Endothelial cell of umbilical vein (primary cell): ENCODE results near the gene DGKI. TPM values are rescaled to one million over a fixed set of nuclear protein-coding genes. Genes with fewer than 3 reads are reported as not detected.

ENCODE experiments used
- BruUV-seq: library from RNA; stranded (reverse); fragments of 400-500 nt; replicated peaks from 2 replicates; lab custom pipeline; 2021; lab: Mats Ljungman, UMichigan
- CTCF ChIA-PET: fragments of 300-600, 350-600 bp; sonication (Branson Sonifier 250); formaldehyde crosslinking; loops from one replicate; lab custom pipeline; 2021; ENCODE audit warnings: antibody characterized with exemption, inconsistent platforms; lab: Charles Lee
- POLR2A ChIA-PET: fragments of 300-600, 350-600 bp; sonication (Branson Sonifier 250); formaldehyde crosslinking; loops from one replicate; lab custom pipeline; 2021; ENCODE audit warnings: antibody characterized with exemption, inconsistent platforms; lab: Charles Lee
- DNase-seq: peaks from one replicate; pipeline ENCODE4 v3.0.0-alpha.2; 2011; ENCODE audit warnings: low read depth, low spot score
- FAIRE-seq: peaks from 2 replicates; lab custom pipeline; 2011; peaks lifted over from hg19 to GRCh38; lab: Jason Lieb, UNC
- H2AFZ ChIP-seq: 2 replicates; pipeline ENCODE4 v1.6.0; 2012; ENCODE audit warnings: low read depth, low read length, control low read depth, inconsistent platforms
- H3K27ac ChIP-seq: 2 replicates; pipeline ENCODE4 v1.5.1; 2011; ENCODE audit warnings: low read depth, mild to moderate bottlenecking, control low read depth, low read length, moderate library complexity; ENCODE audit not compliant: insufficient read depth
- H3K27me3 ChIP-seq, 2 experiments: 2 replicates each; pipeline versions ENCODE4 v1.6.0 to v1.6.1; 2011; ENCODE audit warnings: low read length in 2 of 2, mixed read lengths in 1 of 2; ENCODE audit not compliant: control insufficient read depth in 2 of 2, insufficient read depth in 2 of 2
- H3K36me3 ChIP-seq, 2 experiments: 2 replicates in 1 of 2; 3 replicates in 1 of 2; pipeline ENCODE4 v1.5.1; 2011; ENCODE audit warnings: low read length in 2 of 2, mild to moderate bottlenecking in 1 of 2, moderate library complexity in 1 of 2; ENCODE audit not compliant: control insufficient read depth in 2 of 2, insufficient read depth in 2 of 2; ENCODE audit errors: extremely low read depth in 1 of 2
- H3K4me1 ChIP-seq: 3 replicates; pipeline ENCODE4 v1.5.1; 2011; ENCODE audit warnings: mild to moderate bottlenecking, low read length; ENCODE audit not compliant: control insufficient read depth, insufficient read depth; ENCODE audit errors: extremely low read depth
- H3K4me2 ChIP-seq: 2 replicates; pipeline ENCODE4 v1.6.1; 2011; ENCODE audit warnings: low read length, control low read depth, mixed read lengths; ENCODE audit not compliant: insufficient read depth
- H3K4me3 ChIP-seq, 3 experiments: fragments of 200-600 bp in 1 of 3; sonication (generic), shearing (Covaris generic) in 1 of 3; replicated peaks in 1 of 3; 2 replicates each; pipeline ENCODE4 v1.5.1; 2011 to 2016; ENCODE audit warnings: control low read depth in 3 of 3, low read length in 3 of 3, mild to moderate bottlenecking in 2 of 3, inconsistent platforms in 1 of 3, low read depth in 1 of 3, moderate library complexity in 1 of 3; ENCODE audit not compliant: insufficient read depth in 1 of 3
- H3K79me2 ChIP-seq: 2 replicates; pipeline ENCODE4 v1.6.0; 2012; ENCODE audit warnings: low read length, inconsistent platforms; ENCODE audit not compliant: control insufficient read depth, insufficient read depth
- H3K9ac ChIP-seq: replicated peaks from 2 replicates; pipeline ENCODE3; 2011; ENCODE audit warnings: low read length, control low read depth; ENCODE audit not compliant: insufficient read depth; ENCODE audit errors: extremely low read depth
- H3K9me1 ChIP-seq: replicated peaks from 3 replicates; pipeline ENCODE4 v1.6.0; 2011; ENCODE audit warnings: mild to moderate bottlenecking, low read length; ENCODE audit not compliant: control insufficient read depth, insufficient read depth; ENCODE audit errors: extremely low read depth
- H3K9me3 ChIP-seq: replicated peaks from 2 replicates; pipeline ENCODE4 v1.5.1; 2012; ENCODE audit warnings: low read length, inconsistent platforms; ENCODE audit not compliant: control insufficient read depth, insufficient read depth
- H4K20me1 ChIP-seq: replicated peaks from 2 replicates; pipeline ENCODE3; 2011; ENCODE audit warnings: mild to moderate bottlenecking, low read length; ENCODE audit not compliant: control insufficient read depth, insufficient read depth; ENCODE audit errors: extremely low read depth
- CTCF ChIP-seq, 2 donors: IDR thresholded peaks; 1 replicate in 1 of 2; 2 replicates in 1 of 2; pipeline ENCODE4 v1.5.1; 2011; ENCODE audit warnings: low read length in 2 of 2, mild to moderate bottlenecking in 2 of 2, moderate library complexity in 2 of 2, control low read depth in 1 of 2, inconsistent platforms in 1 of 2, low read depth in 1 of 2; ENCODE audit not compliant: insufficient read depth in 1 of 2; ENCODE audit errors: extremely low read depth in 1 of 2
- EZH2 ChIP-seq: IDR thresholded peaks from 2 replicates; pipeline ENCODE4 v1.6.1; 2012; ENCODE audit warnings: borderline replicate concordance, low read depth, mild to moderate bottlenecking, moderate library complexity, low read length, inconsistent platforms; ENCODE audit not compliant: severe bottlenecking
- FOS ChIP-seq: IDR thresholded peaks from 2 replicates; pipeline ENCODE4 v1.6.1; 2011; ENCODE audit warnings: mild to moderate bottlenecking, low read length, moderate library complexity, borderline replicate concordance; ENCODE audit not compliant: insufficient read depth
- GATA2 ChIP-seq: IDR thresholded peaks from 2 replicates; pipeline ENCODE4 v1.7.0; 2011; ENCODE audit warnings: low read depth, mild to moderate bottlenecking, moderate library complexity, mixed read lengths, low read length; ENCODE audit not compliant: insufficient read length, insufficient read depth
- JUN ChIP-seq: IDR thresholded peaks from 2 replicates; pipeline ENCODE4 v1.6.1; 2011; ENCODE audit warnings: borderline replicate concordance, low read depth; ENCODE audit not compliant: insufficient read length, insufficient read depth
- MAX ChIP-seq: IDR thresholded peaks from 2 replicates; pipeline ENCODE4 v1.6.1; 2011; ENCODE audit not compliant: insufficient read depth, insufficient read length
- MYC ChIP-seq: IDR thresholded peaks from one replicate; pipeline ENCODE4 v1.6.1; 2011; ENCODE audit warnings: mild to moderate bottlenecking, low read depth, low read length
- POLR2A ChIP-seq: IDR thresholded peaks from 2 replicates; pipeline ENCODE4 v1.6.1; 2012; ENCODE audit warnings: low read depth, mild to moderate bottlenecking, control low read depth, low read length
- POLR2AphosphoS5 ChIP-seq: IDR thresholded peaks from 2 replicates; pipeline ENCODE4 v1.6.1; 2012; ENCODE audit warnings: low read depth, mild to moderate bottlenecking, control low read depth, low read length, moderate library complexity; ENCODE audit not compliant: insufficient read depth
- dilution Hi-C: fragments of 300-500 bp; cut with MboI; formaldehyde crosslinking; loops from one replicate; pipeline ENCODE4 v1.15.0; 2019; ENCODE audit warnings: low sequenced_read_pairs; ENCODE audit not compliant: extremely low pct_ligation_motif_present
- intact Hi-C: fragments of 100-400 bp; cut with micrococcal nuclease; formaldehyde crosslinking; loops from one replicate; pipeline ENCODE4 v1.10.0; 2022
- polyA plus RNA-seq, 4 experiments: library from polyadenylated mRNA; depleted of rRNA in 3 of 4; stranded (reverse) in 3 of 4; unstranded in 1 of 4; fragments of >200 nt; gene quantifications; 2 replicates each; pipeline versions ENCODE4 v1.2.1 to v1.2.3, GENCODE V29; 2011 to 2012; ENCODE audit warnings: missing spikeins in 1 of 4
- total RNA-seq: library from RNA; stranded (reverse); gene quantifications from 2 replicates; pipeline ENCODE4 v1.2.3, GENCODE V29; 2021

The DGKI gene
- total and polyA plus RNA-seq, 2 donors (not counting 3 experiments of a cell fraction or from before 2014, with no cell fraction given): 0.11 to 0.51 TPM

GRCh38 chr7:137535579-137535978 lies 311.2 kb downstream of the DGKI start:
- BruUV-seq: no TSS peak
- dilution Hi-C loops: no loop called here

More at GRCh38 chr7:137535579-137535978, 311.2 kb downstream of the DGKI start:
- H3K27me3 ChIP-seq: no peaks in the 10 kb centered on the region
- POLR2A ChIA-PET: no interaction called here
- H3K9me1 ChIP-seq: no peaks in the 10 kb centered on the region
- TF ChIP-seq JUN (no peak), GATA2 (no peak), EZH2 (no peak), CTCF (IDR thresholded peaks at IDR 0.05; ENCODE audit: extremely low read depth in 1 of 2, insufficient read depth in 1 of 2, low read depth in 1 of 2, low read length in 2 of 2) (no peak), MAX (no peak), POLR2AphosphoS5 (no peak), FOS (no peak), MYC (no peak), POLR2A (no peak)
- H4K20me1 ChIP-seq: no peaks in the 10 kb centered on the region
- no peaks in the 10 kb centered on the region for H3K36me3 ChIP-seq
- H3K4me2 ChIP-seq: no peak overlapping the region
- no peaks in the 10 kb centered on the region for H3K4me1 ChIP-seq
- FAIRE-seq: no peak
- no peaks in the 10 kb centered on the region for H3K79me2 ChIP-seq
- no peak overlapping the region for H3K4me3 ChIP-seq
- no peaks in the 10 kb centered on the region for H3K9me3 ChIP-seq
- CTCF ChIA-PET: no interaction called here
- no peak for DNase-seq
- H3K9ac ChIP-seq: no peak overlapping the region
- H2AFZ ChIP-seq: no peak overlapping the region
- no peak overlapping the region for H3K27ac ChIP-seq
- intact Hi-C loops: no loop called here
